GM18505 (cell line): ENCODE measurements around the gene PDCD6IP.

Experiments
- ATAC-seq: cut with Tn5 transposase; IDR thresholded peaks from one replicate; pipeline ENCODE4 v1.9.1; 2021; ENCODE audit not compliant: unreplicated experiment
- POLR2A ChIP-seq: IDR thresholded peaks from 4 replicates; pipeline ENCODE4 v1.6.1; 2011; ENCODE audit warnings: borderline replicate concordance; ENCODE audit not compliant: insufficient read depth, insufficient read length; ENCODE audit errors: extremely low read depth

Gene PDCD6IP

DNA sequence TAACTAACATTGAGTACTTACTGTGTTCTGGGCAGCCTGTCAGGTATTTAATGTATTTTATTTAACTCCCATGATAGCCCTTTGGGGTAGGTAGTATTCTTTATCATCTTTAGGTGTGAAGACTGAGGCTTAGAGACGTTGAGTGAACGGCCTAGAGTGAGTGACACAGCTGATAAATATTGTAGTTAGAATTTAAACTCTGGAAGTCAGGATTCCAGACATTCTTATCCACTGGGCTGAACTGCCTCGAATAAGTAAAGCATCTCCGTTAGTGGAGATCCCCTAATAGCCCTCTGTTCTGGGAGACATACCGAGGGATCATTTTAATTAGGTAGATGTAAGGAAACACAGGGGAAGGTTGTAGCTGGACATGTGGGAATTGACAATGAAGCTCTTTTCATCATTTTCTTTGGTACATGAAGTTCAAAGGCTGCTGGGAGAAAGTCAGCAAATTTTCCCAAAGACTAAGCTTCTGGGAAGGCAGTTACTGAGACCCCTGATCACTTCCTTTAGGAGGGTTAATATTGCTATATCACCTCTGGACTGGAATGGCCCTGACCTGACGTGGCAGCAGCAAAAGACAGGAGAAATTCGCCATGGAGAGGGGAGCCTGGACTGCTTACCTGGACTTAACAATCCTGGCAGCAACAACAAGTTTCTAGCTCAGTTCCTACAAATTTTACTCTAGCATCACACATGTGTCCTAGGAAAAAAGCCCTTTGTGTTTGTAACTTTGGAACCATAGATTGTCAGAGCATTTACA, 11.7 kb upstream of the PDCD6IP start:
- no peak for ATAC-seq
- TF ChIP-seq POLR2A: no peak

- no peak for TF ChIP-seq POLR2A
- peak; percentile 84 for ATAC-seq
Measured at GRCh38 chr3:33787328-33788009, 11.0 kb upstream of the PDCD6IP start.

GRCh38 chr3:33789183-33789954, 9.1 kb upstream of the PDCD6IP start:
- TF ChIP-seq POLR2A: no peak
- ATAC-seq: no peak

DNA sequence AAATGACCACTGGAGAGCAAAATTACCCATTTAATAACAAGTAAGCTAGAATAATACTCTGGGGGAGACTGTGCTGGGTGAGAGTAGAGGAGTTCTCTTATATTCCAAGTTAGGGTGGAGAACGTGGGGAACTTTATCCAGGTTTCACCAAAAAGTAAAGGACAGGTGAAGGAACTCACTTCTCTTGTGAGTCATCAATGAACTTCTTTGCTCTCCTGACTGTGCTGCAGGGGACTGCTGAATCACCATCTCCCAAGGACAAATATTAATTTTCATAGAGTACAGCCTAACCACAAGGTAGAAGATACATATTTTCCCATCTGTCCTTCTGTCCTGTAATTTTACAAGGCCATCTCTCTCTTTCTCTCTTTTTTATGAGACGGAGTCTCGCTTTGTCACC, 8.3 kb upstream of the PDCD6IP start:
- no peak for ATAC-seq
- no peak for TF ChIP-seq POLR2A

DNA sequence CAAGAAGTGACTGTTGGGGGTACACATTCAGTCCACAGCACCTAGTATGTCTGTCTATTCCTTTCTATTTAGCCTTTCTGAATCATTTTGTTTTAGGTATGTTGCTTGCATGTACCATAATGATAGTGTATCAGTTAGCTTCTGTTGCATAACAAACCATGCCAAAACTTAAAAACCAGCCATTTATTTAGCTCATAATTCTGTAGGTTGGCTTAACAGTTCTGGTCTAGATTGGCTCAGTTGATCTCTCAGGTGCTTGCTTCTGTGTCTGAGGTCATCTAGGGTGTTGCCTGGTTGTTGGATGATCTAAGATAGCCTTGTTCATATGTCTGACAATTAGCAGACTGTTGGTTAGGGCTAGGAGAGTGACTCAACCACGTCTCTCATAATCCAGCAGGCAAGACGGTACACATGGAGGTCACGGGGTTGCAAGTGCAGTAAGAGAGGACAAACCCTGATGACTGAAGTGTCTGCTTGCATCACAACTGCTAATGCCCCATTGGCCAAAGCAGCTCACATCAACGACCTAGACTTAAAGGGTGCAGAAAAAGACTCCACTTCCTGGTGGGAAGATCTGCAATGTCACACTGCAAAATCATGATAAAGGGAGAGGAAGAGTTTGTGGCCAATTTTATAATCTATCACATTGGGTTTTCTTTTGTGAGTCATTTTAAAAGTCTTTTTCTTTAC, 6.8 kb upstream of the PDCD6IP start:
- ATAC-seq: no peak
- TF ChIP-seq POLR2A: no peak

- ATAC-seq: no peak
- TF ChIP-seq POLR2A: no peak
Measured at GRCh38 chr3:33792167-33792892, 6.1 kb upstream of the PDCD6IP start.

GRCh38 chr3:33795131-33795530, 3.3 kb upstream of the PDCD6IP start:
- TF ChIP-seq POLR2A: no peak
- no peak for ATAC-seq

GRCh38 chr3:33795856-33796536, 2.4 kb upstream of the PDCD6IP start:
- no peak for TF ChIP-seq POLR2A
- ATAC-seq: no peak

- peak; percentile 35 for ATAC-seq
- no peak for TF ChIP-seq POLR2A
Measured at GRCh38 chr3:33798113-33798417, 365 bp upstream of the PDCD6IP start.

DNA sequence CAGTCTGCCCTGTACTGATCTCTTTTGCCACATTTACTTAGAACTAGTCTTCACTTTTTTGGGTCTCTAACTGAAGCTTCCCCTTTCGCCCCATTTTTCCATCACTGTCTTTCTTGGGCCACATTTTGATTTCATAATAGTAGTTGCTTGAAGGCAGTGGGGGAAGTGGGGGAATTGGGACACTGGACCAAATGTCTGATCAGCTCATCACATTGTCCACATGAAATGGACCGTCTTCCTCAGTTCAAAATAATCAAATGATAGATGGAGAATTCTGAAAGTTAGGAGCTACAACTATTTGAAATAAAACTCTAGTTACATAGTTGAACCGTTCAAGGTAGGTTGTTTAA, 747 bp downstream of the PDCD6IP start:
- no peak for TF ChIP-seq POLR2A
- no peak for ATAC-seq

DNA sequence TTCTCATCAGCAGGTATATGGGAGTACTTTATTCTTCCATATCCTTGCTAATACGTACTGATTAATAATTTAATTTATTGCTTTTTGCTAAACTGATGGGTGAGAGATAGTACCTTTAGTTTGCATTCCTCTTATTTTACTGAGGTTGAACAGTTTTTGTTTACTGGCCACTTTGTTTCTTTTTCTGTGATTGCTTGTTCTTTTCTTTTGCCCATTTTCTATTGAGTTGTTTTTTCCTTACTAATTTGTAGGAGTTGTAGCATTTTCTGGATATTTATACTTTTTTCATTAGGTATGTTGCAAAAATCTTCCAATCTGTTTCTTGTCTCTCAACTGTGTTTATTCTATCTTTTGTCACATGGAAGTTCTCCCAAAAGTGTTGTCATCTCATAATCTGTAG, 4.8 kb downstream of the PDCD6IP start:
- ATAC-seq: no peak
- TF ChIP-seq POLR2A: no peak

DNA sequence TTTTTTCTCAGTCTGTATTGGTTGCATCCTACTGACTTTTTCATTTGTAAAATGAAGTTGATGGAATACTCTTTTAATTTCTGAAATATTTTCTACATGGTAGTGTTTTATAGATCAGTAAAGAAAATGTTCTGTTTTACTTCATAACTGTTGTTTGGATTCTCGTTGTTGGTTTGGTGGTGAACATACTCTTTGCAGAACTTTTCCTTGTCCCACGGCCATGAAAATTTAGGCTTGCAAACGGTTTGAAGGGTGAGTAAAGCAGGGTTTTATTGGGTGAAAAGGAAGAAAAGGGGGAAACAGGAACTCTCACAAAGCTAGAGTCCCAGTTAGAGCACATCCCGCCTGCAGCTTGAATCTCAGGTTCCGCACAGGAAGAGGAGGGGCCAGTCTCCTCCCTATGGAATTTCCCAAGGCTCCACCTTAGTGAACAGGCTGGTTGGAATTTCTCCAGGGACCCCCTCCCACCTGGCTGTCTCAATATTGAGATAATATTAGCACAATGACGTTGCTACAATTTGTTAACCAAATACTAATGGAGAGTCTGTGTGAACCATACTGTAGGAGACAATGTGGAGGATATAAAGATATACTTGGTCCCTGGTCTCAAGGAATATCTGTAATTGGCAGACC, 5.6 kb downstream of the PDCD6IP start:
- TF ChIP-seq POLR2A: no peak
- no peak for ATAC-seq

DNA sequence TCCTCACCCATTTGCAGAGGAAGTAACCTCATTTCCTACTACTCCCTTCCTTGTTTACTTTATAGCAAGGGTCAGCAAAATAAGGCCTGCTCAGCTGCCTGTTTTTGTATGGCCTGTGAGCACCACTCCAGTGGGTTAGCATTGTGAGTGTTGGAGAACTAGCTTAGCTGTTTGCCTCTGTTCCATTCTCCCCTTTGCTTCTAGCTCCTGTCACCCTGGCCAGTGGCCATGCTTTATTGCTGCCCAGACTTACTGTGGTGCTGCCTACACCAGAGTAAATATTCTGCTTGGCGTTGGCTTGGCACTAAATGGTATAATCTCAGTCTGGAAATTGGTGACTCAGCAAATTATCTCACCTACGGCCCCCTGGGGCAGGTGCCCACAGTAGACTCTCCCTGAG, 8.8 kb downstream of the PDCD6IP start:
- TF ChIP-seq POLR2A: no peak
- no peak for ATAC-seq

GRCh38 chr3:33808559-33808958, 10.1 kb downstream of the PDCD6IP start:
- TF ChIP-seq POLR2A: no peak
- ATAC-seq: no peak
